Epithelial cell of alveolus of lung (primary cell): ENCODE results near the gene ZNF83. TPM values are rescaled to one million over a fixed set of nuclear protein-coding genes. Genes with fewer than 3 reads are reported as not detected.

Source experiments
- total RNA-seq: library from RNA; depleted of rRNA; stranded (reverse); fragments of >200 nt; gene quantifications from 2 replicates; pipeline ENCODE4 v1.2.1, GENCODE V29; 2015

Gene ZNF83
- total RNA-seq, result 10.7 and 22.2 TPM in 2 replicates

DNA sequence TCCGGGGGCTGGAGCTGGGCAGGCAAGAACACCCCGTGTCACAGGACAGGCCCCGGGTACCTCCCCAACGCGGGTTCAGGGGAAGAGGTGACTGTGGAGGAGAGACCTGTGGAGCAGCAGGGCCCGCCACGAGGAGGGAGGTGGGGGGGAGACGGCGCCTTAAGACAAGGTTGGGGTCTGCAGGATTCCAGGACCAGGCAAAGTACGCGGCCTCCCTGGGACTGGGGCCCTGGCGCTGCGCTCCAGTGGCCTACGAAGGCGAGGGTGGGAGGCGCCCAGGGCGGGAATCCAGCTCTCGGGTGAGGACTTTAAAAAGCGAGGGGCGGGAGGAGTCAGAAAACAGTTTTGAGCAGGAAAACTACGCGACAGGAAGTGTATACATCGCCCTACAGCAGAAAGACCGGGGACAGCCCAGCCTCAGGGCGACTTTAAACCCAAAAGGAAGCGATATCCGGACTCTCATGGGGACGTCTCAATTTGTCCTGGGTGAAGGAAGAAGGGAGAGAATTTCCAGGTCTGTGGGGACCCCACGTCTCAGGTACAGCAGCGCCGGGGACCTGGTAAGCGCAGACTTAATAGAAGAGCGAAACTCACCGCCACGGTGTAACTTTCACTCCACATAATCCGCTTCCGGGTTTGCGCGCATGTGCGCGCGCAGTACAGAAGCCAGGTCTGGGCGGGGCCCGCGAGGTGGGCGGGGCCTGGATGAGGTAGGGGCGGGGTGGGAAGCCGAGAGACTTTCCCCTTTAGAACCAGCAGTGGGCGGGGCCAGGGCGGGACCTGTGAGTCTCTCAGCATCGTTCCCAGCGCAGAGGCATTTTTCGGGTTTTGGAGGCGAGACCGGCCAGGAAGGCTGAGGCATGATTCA, at the start of gene ZNF83:
Gene ZNF83, minus strand, starts transcription at position 638 of the 868 bp plus-strand sequence.

DNA sequence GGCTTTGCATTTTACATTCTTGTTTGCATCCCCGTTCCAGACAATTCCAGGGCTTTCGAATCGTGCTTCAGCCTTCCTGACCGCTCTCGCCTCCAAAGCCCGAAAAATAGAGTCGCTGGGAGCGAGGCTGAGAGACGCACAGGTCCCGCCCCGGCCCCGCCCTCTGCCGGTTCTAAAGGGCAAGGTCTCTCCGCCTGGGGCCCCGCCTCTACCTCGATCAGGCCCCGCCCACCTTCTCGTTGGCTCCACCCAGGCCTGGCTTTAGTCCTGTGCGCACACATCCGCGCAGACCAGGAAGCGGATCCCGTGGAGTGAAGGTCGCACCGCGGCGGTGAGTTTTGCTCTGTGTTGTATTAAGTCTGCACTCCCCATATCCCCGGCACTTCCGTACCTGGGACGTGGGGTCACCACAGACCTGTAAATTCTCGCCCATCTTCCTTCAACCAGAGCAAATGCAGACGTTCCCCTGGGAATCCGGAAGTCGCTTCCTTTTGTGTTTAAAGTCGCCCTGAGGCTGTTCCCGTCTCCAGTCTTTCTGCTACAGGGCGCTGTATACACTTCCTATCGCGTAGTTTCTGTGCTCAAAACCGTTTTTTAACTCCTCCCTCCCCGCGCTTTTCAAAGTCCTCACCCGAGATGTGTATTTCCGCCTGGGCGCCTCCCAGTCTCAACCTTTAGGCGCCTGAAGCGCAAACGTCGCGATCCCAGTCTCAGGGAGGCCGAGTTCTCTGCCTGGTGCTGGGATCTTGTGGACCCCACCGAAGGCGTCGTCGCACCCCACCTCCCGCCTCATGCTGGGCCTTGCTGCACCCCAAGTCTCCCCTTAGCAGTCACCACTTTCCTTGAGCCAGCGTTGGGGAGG, 67.9 kb downstream of the ZNF83 start, which contains the start of gene ZNF701:
Gene ZNF701, plus strand, starts transcription at position 288 of the 862 bp plus-strand sequence. CDS start 3,861 bp downstream, outside the sequence.

Other genes with a start within 250 kb of the ZNF83 start
- 6.6 and 16.4 TPM in 2 replicates for gene ZNF528, start 240.5 kb downstream of the ZNF83 start, total RNA-seq
- not detected in 2 replicates for gene ZNF534, start 209.2 kb downstream of the ZNF83 start, total RNA-seq
- 2.2 and 2.3 TPM in 2 replicates for gene ZNF578, start 184.8 kb downstream of the ZNF83 start, total RNA-seq
- 8.5 and 11.0 TPM in 2 replicates for gene ZNF808, start 110.7 kb downstream of the ZNF83 start, total RNA-seq
- gene ZNF701, start 68.1 kb downstream of the ZNF83 start, total RNA-seq, result 7.5 and 24.4 TPM in 2 replicates
- gene ZNF611, start 96.7 kb upstream of the ZNF83 start, total RNA-seq, result 4.9 and 11.7 TPM in 2 replicates
- gene ZNF600, start 148.4 kb upstream of the ZNF83 start, total RNA-seq, result 1.0 and 3.1 TPM in 2 replicates
- 6.5 and 7.0 TPM in 2 replicates for gene ZNF28, start 183.3 kb upstream of the ZNF83 start, total RNA-seq
- 7.9 and 8.1 TPM in 2 replicates for gene ZNF468, start 219.3 kb upstream of the ZNF83 start, total RNA-seq